IMR-90 (cell line): ENCODE results near the gene PHOSPHO2. TPM values are rescaled to one million over a fixed set of nuclear protein-coding genes. Genes with fewer than 3 reads are reported as not detected.

ENCODE experiments used
- ATAC-seq: fragments of 200-7000 bp; cut with Tn5 transposase; 2 replicates; pipeline ENCODE4 v1.9.1; 2020; ENCODE audit warnings: low read depth, mild to moderate bottlenecking, moderate library complexity
- BruUV-seq: library from RNA; stranded (reverse); fragments of 400-500 nt; replicated peaks from 2 replicates; lab custom pipeline; 2021; lab: Mats Ljungman, UMichigan
- CTCF ChIA-PET: fragments of 300-600 bp; formaldehyde crosslinking; extraction: SDS; loops from one replicate; lab custom pipeline; 2021; ENCODE audit warnings: antibody characterized with exemption; lab: Yijun Ruan, JAX
- POLR2A ChIA-PET: fragments of 300-600 bp; sonication (Branson Sonifier 250); formaldehyde crosslinking; loops from one replicate; lab custom pipeline; 2022; ENCODE audit warnings: antibody characterized with exemption; ENCODE audit not compliant: unreplicated experiment; lab: Charles Lee
- DNase-seq: peaks from one replicate; pipeline ENCODE4 v3.0.0; 2013
- H2AFZ ChIP-seq: replicated peaks from 2 replicates; pipeline ENCODE3; 2013; ENCODE audit warnings: low read length, mild to moderate bottlenecking; ENCODE audit not compliant: poor library complexity
- H2AK5ac ChIP-seq: 2 replicates; pipeline ENCODE4 v1.6.1; 2013; ENCODE audit warnings: low read depth, low read length, inconsistent platforms
- H2AK9ac ChIP-seq: replicated peaks from 2 replicates; pipeline ENCODE3; 2013; ENCODE audit warnings: mild to moderate bottlenecking, low read depth, low read length, moderate library complexity; ENCODE audit not compliant: poor library complexity
- H2BK120ac ChIP-seq: 2 replicates; pipeline ENCODE4 v1.6.1; 2013; ENCODE audit warnings: low read depth, low read length, inconsistent platforms
- H2BK15ac ChIP-seq: 3 replicates; pipeline ENCODE4 v1.6.1; 2013; ENCODE audit warnings: low read depth, low read length, inconsistent platforms
- H2BK20ac ChIP-seq: 2 replicates; pipeline ENCODE4 v1.6.1; 2013; ENCODE audit warnings: low read depth, mild to moderate bottlenecking, inconsistent platforms, low read length, moderate library complexity
- H2BK5ac ChIP-seq: 2 replicates; pipeline ENCODE4 v1.6.1; 2013; ENCODE audit warnings: mild to moderate bottlenecking, low read depth, low read length, inconsistent platforms; ENCODE audit not compliant: poor library complexity, severe bottlenecking
- H3K14ac ChIP-seq: replicated peaks from 2 replicates; pipeline ENCODE4 v1.6.1; 2013; ENCODE audit warnings: low read depth, low read length, inconsistent platforms
- H3K18ac ChIP-seq: 2 replicates; pipeline ENCODE4 v1.6.1; 2013; ENCODE audit warnings: low read depth, low read length, control low read depth
- H3K23ac ChIP-seq: 2 replicates; pipeline ENCODE4 v1.6.1; 2013; ENCODE audit warnings: low read depth, low read length, inconsistent platforms
- H3K27ac ChIP-seq: 2 replicates; pipeline ENCODE4 v1.5.1; 2013; ENCODE audit warnings: mild to moderate bottlenecking, control low read depth, low read length; ENCODE audit not compliant: insufficient read depth
- H3K27me3 ChIP-seq: 2 replicates; pipeline ENCODE4 v1.6.1; 2013; ENCODE audit warnings: low read length; ENCODE audit not compliant: control insufficient read depth, insufficient read depth
- H3K36me3 ChIP-seq: 2 replicates; pipeline ENCODE4 v1.6.1; 2013; ENCODE audit warnings: low read length, mixed read lengths; ENCODE audit not compliant: control insufficient read depth, insufficient read depth
- H3K4ac ChIP-seq: 2 replicates; pipeline ENCODE4 v1.6.1; 2013; ENCODE audit warnings: low read depth, low read length, inconsistent platforms
- H3K4me1 ChIP-seq: 2 replicates; pipeline ENCODE4 v1.6.1; 2013; ENCODE audit warnings: low read length, mixed read lengths; ENCODE audit not compliant: control insufficient read depth, insufficient read depth
- H3K4me2 ChIP-seq: 2 replicates; pipeline ENCODE4 v1.6.1; 2013; ENCODE audit warnings: low read depth, mild to moderate bottlenecking, control low read depth, low read length, moderate library complexity
- H3K4me3 ChIP-seq: 2 replicates; pipeline ENCODE4 v1.5.1; 2013; ENCODE audit warnings: low read depth, mild to moderate bottlenecking, control low read depth, low read length, moderate library complexity; ENCODE audit not compliant: insufficient read depth
- H3K56ac ChIP-seq: 2 replicates; pipeline ENCODE4 v1.6.1; 2013; ENCODE audit warnings: low read length, inconsistent platforms; ENCODE audit not compliant: insufficient read depth; ENCODE audit errors: extremely low read depth
- H3K79me1 ChIP-seq, 2 experiments: 2 replicates each; pipeline ENCODE4 v1.6.1; 2013; ENCODE audit warnings: low read length in 2 of 2, inconsistent platforms in 1 of 2, low read depth in 1 of 2
- H3K9ac ChIP-seq: 2 replicates; pipeline ENCODE4 v1.6.1; 2013; ENCODE audit warnings: low read depth, low read length, control low read depth
- H3K9me1 ChIP-seq: 2 replicates; pipeline ENCODE4 v1.6.1; 2013; ENCODE audit warnings: low read length, inconsistent platforms; ENCODE audit not compliant: insufficient read depth
- H3K9me3 ChIP-seq: 2 replicates; pipeline ENCODE4 v1.6.1; 2013; ENCODE audit warnings: low read length; ENCODE audit not compliant: control insufficient read depth, insufficient read depth
- H4K20me1 ChIP-seq: 2 replicates; pipeline ENCODE4 v1.6.1; 2013; ENCODE audit warnings: low read length, inconsistent platforms; ENCODE audit not compliant: insufficient read depth
- H4K5ac ChIP-seq: 2 replicates; pipeline ENCODE4 v1.6.1; 2013; ENCODE audit warnings: mild to moderate bottlenecking, low read depth, low read length, control low read depth
- H4K8ac ChIP-seq, 2 experiments: 2 replicates each; pipeline ENCODE4 v1.6.1; 2013; ENCODE audit warnings: low read depth in 2 of 2, low read length in 2 of 2, control low read depth in 1 of 2, inconsistent platforms in 1 of 2
- H4K91ac ChIP-seq: 2 replicates; pipeline ENCODE4 v1.6.1; 2013; ENCODE audit warnings: low read depth, low read length, inconsistent platforms; ENCODE audit not compliant: insufficient read depth
- BHLHE40 ChIP-seq: fragments of 150-350 bp; IDR thresholded peaks from 2 replicates; pipeline ENCODE4 v1.6.1; 2016; ENCODE audit warnings: mild to moderate bottlenecking, low read depth, low read length
- CEBPB ChIP-seq: IDR thresholded peaks from 2 replicates; pipeline ENCODE4 v1.6.1; 2012; ENCODE audit warnings: low read depth, low read length, improper control_type of control experiment
- MAFK ChIP-seq: IDR thresholded peaks from 2 replicates; pipeline ENCODE4 v1.6.1; 2012; ENCODE audit warnings: low read depth, low read length, improper control_type of control experiment
- whole genome bisulfite sequencing, 2 experiments: methylation state at CpG; one replicate each; pipeline versions ENCODE4 v1.1.5 to v1.1.7; 2013; ENCODE audit warnings: missing lambda C conversion rate in 2 of 2; ENCODE audit not compliant: insufficient read length in 1 of 2; ENCODE audit errors: extremely low coverage in 2 of 2; 5-methylcytosine and 5-hydroxymethylcytosine counted together
- dilution Hi-C: fragments of 300-500 bp; cut with HindIII; formaldehyde crosslinking; loops from one replicate; pipeline ENCODE4 v1.14.3; 2018; ENCODE audit warnings: low sequenced_read_pairs; ENCODE audit not compliant: unreplicated experiment
- in situ Hi-C: fragments of 300-500 bp; cut with MboI; formaldehyde crosslinking; loops from 3 replicates; pipeline ENCODE4 v1.14.3; 2019; ENCODE audit warnings: low sequenced_read_pairs, inconsistent platforms, mixed read lengths
- intact Hi-C: fragments of 100-400 bp; cut with micrococcal nuclease; formaldehyde crosslinking; loops from 2 replicates; pipeline ENCODE4 v1.10.0; 2022
- polyA plus RNA-seq, 3 experiments: library from polyadenylated mRNA; depleted of rRNA; stranded (reverse); fragments of >200 nt; gene quantifications; 2 replicates each; pipeline ENCODE4 v1.2.3, GENCODE V29; 2012; ENCODE audit warnings: low replicate concordance in 1 of 3
- total RNA-seq: library from RNA; depleted of rRNA; stranded (reverse); fragments of >200 nt; gene quantifications from 2 replicates; pipeline ENCODE4 v1.2.3, GENCODE V29; 2012

PHOSPHO2 gene
- total and polyA plus RNA-seq, 2 of the 4 experiments (the other 2 are of a cell fraction): 0.48 to 0.54 TPM

- Histone ChIP-seq H3K56ac (no peak overlapping the region), H2BK20ac (no peak overlapping the region), H3K27ac (no peak overlapping the region), H3K9me1 (no peaks in the 10 kb centered on the region), H4K91ac (no peak overlapping the region), H3K18ac (no peak overlapping the region), H4K8ac (no peak overlapping the region), H2BK120ac (no peak overlapping the region), H3K4me3 (no peak overlapping the region), H2AFZ (no peak overlapping the region), H2BK15ac (no peak overlapping the region), H2BK5ac (no peak overlapping the region), H3K14ac (no peak overlapping the region), H2AK9ac (no peak overlapping the region), H3K23ac (no peak overlapping the region), H3K36me3 (no peaks in the 10 kb centered on the region), H3K4me2 (no peak overlapping the region), H3K4ac (no peak overlapping the region), H3K4me1 (no peaks in the 10 kb centered on the region), H4K5ac (no peak overlapping the region), H3K9ac (no peak overlapping the region), H3K79me1 (no peaks in the 10 kb centered on the region), H2AK5ac (no peak overlapping the region), H4K20me1 (no peaks in the 10 kb centered on the region), H3K9me3 (no peaks in the 10 kb centered on the region), H3K27me3 (peaks cover 1% of the 10 kb centered on the region; the same call in 1 of the 2 replicates)
- no TSS peak for BruUV-seq
- intact Hi-C loops: no loop called here
- no peak for ATAC-seq
- POLR2A ChIA-PET: no interaction called here
- DNase-seq: no peak
- 86% methylated on average over 1 of the region's 1 CpG; no CpG with 5 or more reads in 1 of the 2 experiments for WGBS, 2 experiments
- CTCF ChIA-PET: no interaction called here
- dilution Hi-C loops: no loop called here
- TF ChIP-seq CEBPB (no peak), BHLHE40 (no peak), MAFK (no peak)
- in situ Hi-C loops: no loop called here
Measured at GRCh38 chr2:169659320-169659719, 34.9 kb upstream of the PHOSPHO2 start.
